IMR-90 (cell line): ENCODE measurements around the gene CHMP5. TPM values are rescaled to one million over a fixed set of nuclear protein-coding genes. Genes with fewer than 3 reads are reported as not detected.

ENCODE experiments used
- ATAC-seq: fragments of 200-7000 bp; cut with Tn5 transposase; 2 replicates; pipeline ENCODE4 v1.9.1; 2020; ENCODE audit warnings: low read depth, mild to moderate bottlenecking, moderate library complexity
- BruUV-seq: library from RNA; stranded (reverse); fragments of 400-500 nt; replicated peaks from 2 replicates; lab custom pipeline; 2021; lab: Mats Ljungman, UMichigan
- CTCF ChIA-PET: fragments of 300-600 bp; formaldehyde crosslinking; extraction: SDS; loops from one replicate; lab custom pipeline; 2021; ENCODE audit warnings: antibody characterized with exemption; lab: Yijun Ruan, JAX
- POLR2A ChIA-PET: fragments of 300-600 bp; sonication (Branson Sonifier 250); formaldehyde crosslinking; loops from one replicate; lab custom pipeline; 2022; ENCODE audit warnings: antibody characterized with exemption; ENCODE audit not compliant: unreplicated experiment; lab: Charles Lee
- DNase-seq: peaks from one replicate; pipeline ENCODE4 v3.0.0; 2013
- H2AFZ ChIP-seq: replicated peaks from 2 replicates; pipeline ENCODE3; 2013; ENCODE audit warnings: low read length, mild to moderate bottlenecking; ENCODE audit not compliant: poor library complexity
- H2AK5ac ChIP-seq: 2 replicates; pipeline ENCODE4 v1.6.1; 2013; ENCODE audit warnings: low read depth, low read length, inconsistent platforms
- H2AK9ac ChIP-seq: replicated peaks from 2 replicates; pipeline ENCODE3; 2013; ENCODE audit warnings: mild to moderate bottlenecking, low read depth, low read length, moderate library complexity; ENCODE audit not compliant: poor library complexity
- H2BK120ac ChIP-seq: 2 replicates; pipeline ENCODE4 v1.6.1; 2013; ENCODE audit warnings: low read depth, low read length, inconsistent platforms
- H2BK15ac ChIP-seq: 3 replicates; pipeline ENCODE4 v1.6.1; 2013; ENCODE audit warnings: low read depth, low read length, inconsistent platforms
- H2BK20ac ChIP-seq: 2 replicates; pipeline ENCODE4 v1.6.1; 2013; ENCODE audit warnings: low read depth, mild to moderate bottlenecking, inconsistent platforms, low read length, moderate library complexity
- H2BK5ac ChIP-seq: 2 replicates; pipeline ENCODE4 v1.6.1; 2013; ENCODE audit warnings: mild to moderate bottlenecking, low read depth, low read length, inconsistent platforms; ENCODE audit not compliant: poor library complexity, severe bottlenecking
- H3K14ac ChIP-seq: replicated peaks from 2 replicates; pipeline ENCODE4 v1.6.1; 2013; ENCODE audit warnings: low read depth, low read length, inconsistent platforms
- H3K18ac ChIP-seq: 2 replicates; pipeline ENCODE4 v1.6.1; 2013; ENCODE audit warnings: low read depth, low read length, control low read depth
- H3K23ac ChIP-seq: 2 replicates; pipeline ENCODE4 v1.6.1; 2013; ENCODE audit warnings: low read depth, low read length, inconsistent platforms
- H3K27ac ChIP-seq: 2 replicates; pipeline ENCODE4 v1.5.1; 2013; ENCODE audit warnings: mild to moderate bottlenecking, control low read depth, low read length; ENCODE audit not compliant: insufficient read depth
- H3K27me3 ChIP-seq: 2 replicates; pipeline ENCODE4 v1.6.1; 2013; ENCODE audit warnings: low read length; ENCODE audit not compliant: control insufficient read depth, insufficient read depth
- H3K36me3 ChIP-seq: 2 replicates; pipeline ENCODE4 v1.6.1; 2013; ENCODE audit warnings: low read length, mixed read lengths; ENCODE audit not compliant: control insufficient read depth, insufficient read depth
- H3K4ac ChIP-seq: 2 replicates; pipeline ENCODE4 v1.6.1; 2013; ENCODE audit warnings: low read depth, low read length, inconsistent platforms
- H3K4me1 ChIP-seq: 2 replicates; pipeline ENCODE4 v1.6.1; 2013; ENCODE audit warnings: low read length, mixed read lengths; ENCODE audit not compliant: control insufficient read depth, insufficient read depth
- H3K4me2 ChIP-seq: 2 replicates; pipeline ENCODE4 v1.6.1; 2013; ENCODE audit warnings: low read depth, mild to moderate bottlenecking, control low read depth, low read length, moderate library complexity
- H3K4me3 ChIP-seq: 2 replicates; pipeline ENCODE4 v1.5.1; 2013; ENCODE audit warnings: low read depth, mild to moderate bottlenecking, control low read depth, low read length, moderate library complexity; ENCODE audit not compliant: insufficient read depth
- H3K56ac ChIP-seq: 2 replicates; pipeline ENCODE4 v1.6.1; 2013; ENCODE audit warnings: low read length, inconsistent platforms; ENCODE audit not compliant: insufficient read depth; ENCODE audit errors: extremely low read depth
- H3K79me1 ChIP-seq, 2 experiments: 2 replicates each; pipeline ENCODE4 v1.6.1; 2013; ENCODE audit warnings: low read length in 2 of 2, inconsistent platforms in 1 of 2, low read depth in 1 of 2
- H3K9ac ChIP-seq: 2 replicates; pipeline ENCODE4 v1.6.1; 2013; ENCODE audit warnings: low read depth, low read length, control low read depth
- H3K9me1 ChIP-seq: 2 replicates; pipeline ENCODE4 v1.6.1; 2013; ENCODE audit warnings: low read length, inconsistent platforms; ENCODE audit not compliant: insufficient read depth
- H3K9me3 ChIP-seq: 2 replicates; pipeline ENCODE4 v1.6.1; 2013; ENCODE audit warnings: low read length; ENCODE audit not compliant: control insufficient read depth, insufficient read depth
- H4K20me1 ChIP-seq: 2 replicates; pipeline ENCODE4 v1.6.1; 2013; ENCODE audit warnings: low read length, inconsistent platforms; ENCODE audit not compliant: insufficient read depth
- H4K5ac ChIP-seq: 2 replicates; pipeline ENCODE4 v1.6.1; 2013; ENCODE audit warnings: mild to moderate bottlenecking, low read depth, low read length, control low read depth
- H4K8ac ChIP-seq, 2 experiments: 2 replicates each; pipeline ENCODE4 v1.6.1; 2013; ENCODE audit warnings: low read depth in 2 of 2, low read length in 2 of 2, control low read depth in 1 of 2, inconsistent platforms in 1 of 2
- H4K91ac ChIP-seq: 2 replicates; pipeline ENCODE4 v1.6.1; 2013; ENCODE audit warnings: low read depth, low read length, inconsistent platforms; ENCODE audit not compliant: insufficient read depth
- BHLHE40 ChIP-seq: fragments of 150-350 bp; IDR thresholded peaks from 2 replicates; pipeline ENCODE4 v1.6.1; 2016; ENCODE audit warnings: mild to moderate bottlenecking, low read depth, low read length
- CEBPB ChIP-seq: IDR thresholded peaks from 2 replicates; pipeline ENCODE4 v1.6.1; 2012; ENCODE audit warnings: low read depth, low read length, improper control_type of control experiment
- MAZ ChIP-seq: IDR thresholded peaks from 2 replicates; pipeline ENCODE4 v1.6.1; 2012; ENCODE audit warnings: low read depth, mild to moderate bottlenecking, low read length, improper control_type of control experiment, moderate library complexity, borderline replicate concordance
- MXI1 ChIP-seq: IDR thresholded peaks from 2 replicates; pipeline ENCODE4 v1.6.1; 2012; ENCODE audit warnings: low read depth, mild to moderate bottlenecking, low read length, moderate library complexity, borderline replicate concordance
- RAD21 ChIP-seq: IDR thresholded peaks from 2 replicates; pipeline ENCODE4 v1.6.1; 2012; ENCODE audit warnings: low read length, improper control_type of control experiment
- RFX5 ChIP-seq: IDR thresholded peaks from 2 replicates; pipeline ENCODE4 v1.8.0; 2012; ENCODE audit warnings: low read depth, mild to moderate bottlenecking, low read length, moderate library complexity
- SMC3 ChIP-seq: fragments of 150-350 bp; IDR thresholded peaks from 2 replicates; pipeline ENCODE4 v1.6.1; 2016; ENCODE audit warnings: low read depth, mild to moderate bottlenecking, antibody characterized with exemption, low read length, moderate library complexity
- whole genome bisulfite sequencing, 2 experiments: methylation state at CpG; one replicate each; pipeline versions ENCODE4 v1.1.5 to v1.1.7; 2013; ENCODE audit warnings: missing lambda C conversion rate in 2 of 2; ENCODE audit not compliant: insufficient read length in 1 of 2; ENCODE audit errors: extremely low coverage in 2 of 2; 5-methylcytosine and 5-hydroxymethylcytosine counted together
- dilution Hi-C: fragments of 300-500 bp; cut with HindIII; formaldehyde crosslinking; loops from one replicate; pipeline ENCODE4 v1.14.3; 2018; ENCODE audit warnings: low sequenced_read_pairs; ENCODE audit not compliant: unreplicated experiment
- in situ Hi-C: fragments of 300-500 bp; cut with MboI; formaldehyde crosslinking; loops from 3 replicates; pipeline ENCODE4 v1.14.3; 2019; ENCODE audit warnings: low sequenced_read_pairs, inconsistent platforms, mixed read lengths
- intact Hi-C: fragments of 100-400 bp; cut with micrococcal nuclease; formaldehyde crosslinking; loops from 2 replicates; pipeline ENCODE4 v1.10.0; 2022
- polyA plus RNA-seq, 3 experiments: library from polyadenylated mRNA; depleted of rRNA; stranded (reverse); fragments of >200 nt; gene quantifications; 2 replicates each; pipeline ENCODE4 v1.2.3, GENCODE V29; 2012; ENCODE audit warnings: low replicate concordance in 1 of 3
- total RNA-seq: library from RNA; depleted of rRNA; stranded (reverse); fragments of >200 nt; gene quantifications from 2 replicates; pipeline ENCODE4 v1.2.3, GENCODE V29; 2012
- TF ChIP-seq, protein P1 (sequence below): fragments of 150-350 bp; IDR thresholded peaks from 2 replicates; pipeline ENCODE4 v1.6.1; 2017; ENCODE audit warnings: mild to moderate bottlenecking, antibody characterized with exemption, low read length, low read depth
- TF ChIP-seq, protein P2 (sequence below): conservative IDR thresholded peaks from 2 replicates; pipeline ENCODE4 v1.5.1; 2012; ENCODE audit warnings: mild to moderate bottlenecking, low read depth, low read length, improper control_type of control experiment
- TF ChIP-seq, protein P3 (sequence below): fragments of 150-350 bp; IDR thresholded peaks from 2 replicates; pipeline ENCODE4 v1.6.1; 2016; ENCODE audit warnings: low read depth, mild to moderate bottlenecking, low read length, moderate library complexity, borderline replicate concordance

The CHMP5 gene
- total and polyA plus RNA-seq, 2 of the 4 experiments (the other 2 are of a cell fraction) = 70.6 to 80.8 TPM

DNA sequence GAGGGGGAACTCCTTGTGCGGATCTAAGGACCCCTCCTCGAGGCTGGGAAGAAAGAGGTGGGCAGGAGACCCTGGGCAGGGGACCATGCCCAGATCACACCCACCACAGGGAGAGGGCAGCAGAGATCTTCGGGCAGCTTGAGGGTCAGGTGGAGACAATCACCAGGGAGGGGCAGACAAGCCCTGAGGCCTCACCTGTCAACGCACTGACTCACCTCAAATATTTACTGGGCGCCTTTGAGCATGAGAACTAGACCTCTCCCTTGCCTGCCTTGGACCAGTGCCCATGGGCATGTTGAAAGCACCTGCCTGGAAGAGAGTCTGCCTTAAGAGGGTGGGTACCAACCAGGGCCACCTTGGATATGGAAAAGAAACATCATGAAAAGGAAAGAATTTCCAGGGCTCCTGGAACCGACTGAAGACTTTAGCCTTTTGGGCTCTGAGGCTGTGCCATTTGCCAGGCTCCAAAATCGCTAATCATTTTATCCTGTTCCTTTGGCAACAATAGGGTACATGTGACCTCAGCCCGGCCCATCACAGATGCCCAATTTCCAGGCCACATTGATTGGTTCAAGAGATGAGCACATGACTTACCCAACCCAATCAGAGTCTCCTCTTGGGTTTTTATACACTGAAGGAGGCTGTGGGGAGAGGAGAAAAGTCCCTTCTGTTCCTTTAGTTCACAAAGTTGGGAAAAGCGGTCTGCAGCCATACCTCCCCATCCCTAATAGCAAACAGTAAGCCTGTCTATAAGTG lies 35.3 kb upstream of the CHMP5 start:
- H2BK5ac ChIP-seq = no peak overlapping the region
- 80% methylated on average over 1 of the region's 9 CpGs; no CpG with 5 or more reads in 1 of the 2 experiments for WGBS, 2 experiments
- no peak overlapping the region for H3K56ac ChIP-seq
- H3K27me3 ChIP-seq = no peaks in the 10 kb centered on the region
- no peak for TF ChIP-seq RAD21
- TF ChIP-seq, protein P1, sequence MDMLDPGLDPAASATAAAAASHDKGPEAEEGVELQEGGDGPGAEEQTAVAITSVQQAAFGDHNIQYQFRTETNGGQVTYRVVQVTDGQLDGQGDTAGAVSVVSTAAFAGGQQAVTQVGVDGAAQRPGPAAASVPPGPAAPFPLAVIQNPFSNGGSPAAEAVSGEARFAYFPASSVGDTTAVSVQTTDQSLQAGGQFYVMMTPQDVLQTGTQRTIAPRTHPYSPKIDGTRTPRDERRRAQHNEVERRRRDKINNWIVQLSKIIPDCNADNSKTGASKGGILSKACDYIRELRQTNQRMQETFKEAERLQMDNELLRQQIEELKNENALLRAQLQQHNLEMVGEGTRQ = peak; percentile 55
- no peak for TF ChIP-seq RFX5
- no peak for TF ChIP-seq MAZ
- TF ChIP-seq SMC3 = 0 out of 2 replicates have a peak, but pooled peaks have one; percentile 2
- TF ChIP-seq, protein P2, sequence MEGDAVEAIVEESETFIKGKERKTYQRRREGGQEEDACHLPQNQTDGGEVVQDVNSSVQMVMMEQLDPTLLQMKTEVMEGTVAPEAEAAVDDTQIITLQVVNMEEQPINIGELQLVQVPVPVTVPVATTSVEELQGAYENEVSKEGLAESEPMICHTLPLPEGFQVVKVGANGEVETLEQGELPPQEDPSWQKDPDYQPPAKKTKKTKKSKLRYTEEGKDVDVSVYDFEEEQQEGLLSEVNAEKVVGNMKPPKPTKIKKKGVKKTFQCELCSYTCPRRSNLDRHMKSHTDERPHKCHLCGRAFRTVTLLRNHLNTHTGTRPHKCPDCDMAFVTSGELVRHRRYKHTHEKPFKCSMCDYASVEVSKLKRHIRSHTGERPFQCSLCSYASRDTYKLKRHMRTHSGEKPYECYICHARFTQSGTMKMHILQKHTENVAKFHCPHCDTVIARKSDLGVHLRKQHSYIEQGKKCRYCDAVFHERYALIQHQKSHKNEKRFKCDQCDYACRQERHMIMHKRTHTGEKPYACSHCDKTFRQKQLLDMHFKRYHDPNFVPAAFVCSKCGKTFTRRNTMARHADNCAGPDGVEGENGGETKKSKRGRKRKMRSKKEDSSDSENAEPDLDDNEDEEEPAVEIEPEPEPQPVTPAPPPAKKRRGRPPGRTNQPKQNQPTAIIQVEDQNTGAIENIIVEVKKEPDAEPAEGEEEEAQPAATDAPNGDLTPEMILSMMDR = 0 out of 2 replicates have a peak, but pooled peaks have one; percentile 13
- TF ChIP-seq BHLHE40 = no peak
- TF ChIP-seq MXI1 = no peak
- TF ChIP-seq, protein P3, sequence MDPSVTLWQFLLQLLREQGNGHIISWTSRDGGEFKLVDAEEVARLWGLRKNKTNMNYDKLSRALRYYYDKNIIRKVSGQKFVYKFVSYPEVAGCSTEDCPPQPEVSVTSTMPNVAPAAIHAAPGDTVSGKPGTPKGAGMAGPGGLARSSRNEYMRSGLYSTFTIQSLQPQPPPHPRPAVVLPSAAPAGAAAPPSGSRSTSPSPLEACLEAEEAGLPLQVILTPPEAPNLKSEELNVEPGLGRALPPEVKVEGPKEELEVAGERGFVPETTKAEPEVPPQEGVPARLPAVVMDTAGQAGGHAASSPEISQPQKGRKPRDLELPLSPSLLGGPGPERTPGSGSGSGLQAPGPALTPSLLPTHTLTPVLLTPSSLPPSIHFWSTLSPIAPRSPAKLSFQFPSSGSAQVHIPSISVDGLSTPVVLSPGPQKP = no peak
- TF ChIP-seq CEBPB = no peak
- H3K9ac ChIP-seq = no peak overlapping the region
- no peak overlapping the region for H2BK120ac ChIP-seq
- H3K9me1 ChIP-seq = peaks cover 12% of the 10 kb centered on the region
- no peak overlapping the region for H2AK5ac ChIP-seq
- no peak overlapping the region for H3K4me2 ChIP-seq
- POLR2A ChIA-PET = no interaction called here
- H4K8ac ChIP-seq = no peak overlapping the region
- H3K4me1 ChIP-seq = peaks cover 19% of the 10 kb centered on the region
- H3K79me1 ChIP-seq = peaks cover 0 to 3% of the 10 kb centered on the region in 2 experiments; a peak in 1 of 4 replicates
- intact Hi-C loops (no loop called here), in situ Hi-C loops (loop anchor here (5.0 kb wide), 1 partner anchor 147 kb away; no protein-coding TSS in a partner anchor), dilution Hi-C loops (no loop called here)
- ATAC-seq = no peak
- H3K36me3 ChIP-seq = no peaks in the 10 kb centered on the region
- H4K5ac ChIP-seq = no peak overlapping the region
- H3K9me3 ChIP-seq = no peaks in the 10 kb centered on the region
- H4K20me1 ChIP-seq = no peaks in the 10 kb centered on the region
- H3K14ac ChIP-seq = no peak overlapping the region
- H3K4me3 ChIP-seq = no peak overlapping the region
- H3K4ac ChIP-seq = no peak overlapping the region
- no peak overlapping the region for H3K18ac ChIP-seq
- no peak overlapping the region for H3K23ac ChIP-seq
- no peak overlapping the region for H2BK20ac ChIP-seq
- H2BK15ac ChIP-seq = no peak overlapping the region
- no peak overlapping the region for H2AK9ac ChIP-seq
- H2AFZ ChIP-seq = no peak overlapping the region
- no TSS peak for BruUV-seq
- DNase-seq = no peak
- CTCF ChIA-PET = no interaction called here
- no peak overlapping the region for H4K91ac ChIP-seq
- H3K27ac ChIP-seq = no peak overlapping the region
